Fibroblast of lung (primary cell): Measurements from ENCODE around the gene POLR1B.

Source experiments
- EZH2 ChIP-seq: IDR thresholded peaks from 2 replicates; pipeline ENCODE4 v1.5.1; 2012; ENCODE audit warnings: low read length, control low read depth, mild to moderate bottlenecking; ENCODE audit errors: missing control alignments
- TF ChIP-seq, protein P1 (sequence below), 2 donors: IDR thresholded peaks in 1 of 2; conservative IDR thresholded peaks in 1 of 2; 1 replicate in 1 of 2; 2 replicates in 1 of 2; pipeline ENCODE4 v1.5.1; 2011 to 2012; ENCODE audit warnings: low read length in 2 of 2, control low read depth in 1 of 2, inconsistent platforms in 1 of 2, low read depth in 1 of 2, mild to moderate bottlenecking in 1 of 2

DNA sequence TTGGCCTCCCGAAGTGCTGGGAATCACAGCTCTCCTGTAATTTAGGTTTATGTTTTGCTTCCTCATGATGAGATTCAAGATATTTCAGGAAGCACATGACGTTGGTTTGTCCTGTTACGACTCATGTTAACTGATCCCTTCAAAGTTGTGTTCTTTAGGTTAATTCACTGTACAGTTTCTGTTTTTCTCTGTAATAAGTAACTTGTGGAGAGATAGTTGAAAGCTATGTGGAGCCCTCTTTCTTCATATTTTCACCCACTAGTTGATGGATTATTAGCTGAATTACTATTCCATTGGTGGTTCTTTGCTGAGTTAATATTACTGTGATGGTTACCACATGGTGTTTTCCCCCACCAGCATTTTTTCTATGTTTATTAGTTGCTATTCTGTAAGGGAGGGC is 23.8 kb downstream of the POLR1B start:
- no peak for TF ChIP-seq EZH2
- TF ChIP-seq, protein P1, sequence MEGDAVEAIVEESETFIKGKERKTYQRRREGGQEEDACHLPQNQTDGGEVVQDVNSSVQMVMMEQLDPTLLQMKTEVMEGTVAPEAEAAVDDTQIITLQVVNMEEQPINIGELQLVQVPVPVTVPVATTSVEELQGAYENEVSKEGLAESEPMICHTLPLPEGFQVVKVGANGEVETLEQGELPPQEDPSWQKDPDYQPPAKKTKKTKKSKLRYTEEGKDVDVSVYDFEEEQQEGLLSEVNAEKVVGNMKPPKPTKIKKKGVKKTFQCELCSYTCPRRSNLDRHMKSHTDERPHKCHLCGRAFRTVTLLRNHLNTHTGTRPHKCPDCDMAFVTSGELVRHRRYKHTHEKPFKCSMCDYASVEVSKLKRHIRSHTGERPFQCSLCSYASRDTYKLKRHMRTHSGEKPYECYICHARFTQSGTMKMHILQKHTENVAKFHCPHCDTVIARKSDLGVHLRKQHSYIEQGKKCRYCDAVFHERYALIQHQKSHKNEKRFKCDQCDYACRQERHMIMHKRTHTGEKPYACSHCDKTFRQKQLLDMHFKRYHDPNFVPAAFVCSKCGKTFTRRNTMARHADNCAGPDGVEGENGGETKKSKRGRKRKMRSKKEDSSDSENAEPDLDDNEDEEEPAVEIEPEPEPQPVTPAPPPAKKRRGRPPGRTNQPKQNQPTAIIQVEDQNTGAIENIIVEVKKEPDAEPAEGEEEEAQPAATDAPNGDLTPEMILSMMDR (conservative IDR thresholded peaks at IDR 0.05 in 1 of 2, IDR thresholded peaks at IDR 0.05 in 1 of 2; ENCODE audit: low read depth in 1 of 2, low read length in 2 of 2): no peak
